WTC11 (cell line): ENCODE measurements around the gene KIF21B. TPM values are rescaled to one million over a fixed set of nuclear protein-coding genes. Genes with fewer than 3 reads are reported as not detected.

Experiments
- ATAC-seq: fragments of 200-7000 bp; cut with Tn5 transposase; 2 replicates; pipeline ENCODE4 v1.10.0; 2021; ENCODE audit warnings: mild to moderate bottlenecking, moderate library complexity
- CTCF ChIA-PET: fragments of 300-600 bp; sonication (Branson Sonifier 250); formaldehyde crosslinking; loops from one replicate; lab custom pipeline; 2021; ENCODE audit warnings: antibody characterized with exemption; lab: Charles Lee
- POLR2A ChIA-PET: fragments of 350-600 bp; sonication (Branson Sonifier 250); formaldehyde crosslinking; loops from one replicate; lab custom pipeline; 2021; ENCODE audit warnings: antibody characterized with exemption; lab: Charles Lee
- DNase-seq: peaks from one replicate; pipeline ENCODE4 v3.0.0; 2021; ENCODE audit warnings: low spot score
- H3K27ac Mint-ChIP-seq: 2 replicates; pipeline ENCODE4 v1.8.0; 2021; ENCODE audit warnings: mixed read lengths
- H3K27me3 Mint-ChIP-seq: 2 replicates; pipeline ENCODE4 v1.8.0; 2021; ENCODE audit warnings: low read depth, mild to moderate bottlenecking, moderate library complexity, mixed read lengths
- H3K36me3 Mint-ChIP-seq: 2 replicates; pipeline ENCODE4 v1.8.0; 2021; ENCODE audit warnings: mixed read lengths
- H3K4me1 Mint-ChIP-seq: 2 replicates; pipeline ENCODE4 v1.8.0; 2022; ENCODE audit warnings: mixed read lengths
- H3K4me3 Mint-ChIP-seq: 2 replicates; pipeline ENCODE4 v1.8.0; 2021; ENCODE audit warnings: mild to moderate bottlenecking, moderate library complexity, mixed read lengths
- H3K9me3 Mint-ChIP-seq: 2 replicates; pipeline ENCODE4 v1.8.0; 2021; ENCODE audit warnings: mixed read lengths
- ATF3 ChIP-seq: sonication (generic); formaldehyde crosslinking; conservative IDR thresholded peaks from 2 replicates; pipeline ENCODE4 v1.8.1; 2022; ENCODE audit warnings: mild to moderate bottlenecking, missing genetic modification reagents
- CDX4 ChIP-seq: fragments of 250-450 bp; sonication (Bioruptor Pico); IDR thresholded peaks from 2 replicates; pipeline ENCODE4 v1.9.0; 2021; ENCODE audit warnings: moderate library complexity, mild to moderate bottlenecking, inconsistent platforms, borderline replicate concordance
- CREM ChIP-seq: sonication (generic); formaldehyde crosslinking; IDR thresholded peaks from 2 replicates; pipeline ENCODE4 v1.8.1; 2022; ENCODE audit warnings: mild to moderate bottlenecking, missing genetic modification reagents, moderate library complexity
- ELF4 ChIP-seq: sonication (generic); formaldehyde crosslinking; IDR thresholded peaks from 2 replicates; pipeline ENCODE4 v1.8.1; 2022; ENCODE audit warnings: low read depth, mild to moderate bottlenecking, moderate library complexity, missing genetic modification reagents
- GRHL2 ChIP-seq: fragments of 250-450 bp; sonication (Bioruptor Pico); IDR thresholded peaks from 2 replicates; pipeline ENCODE4 v1.8.0; 2022; ENCODE audit warnings: mild to moderate bottlenecking, moderate library complexity; ENCODE audit not compliant: insufficient replicate concordance, severe bottlenecking
- HMGA2 ChIP-seq: fragments of 250-450 bp; sonication (Bioruptor Pico); IDR thresholded peaks from 2 replicates; pipeline ENCODE4 v1.4.0; 2021; ENCODE audit warnings: mild to moderate bottlenecking, moderate library complexity
- JAZF1 ChIP-seq: fragments of 250-450 bp; sonication (Bioruptor Pico); IDR thresholded peaks from 2 replicates; pipeline ENCODE4 v1.9.0; 2021; ENCODE audit warnings: moderate library complexity, mild to moderate bottlenecking, inconsistent platforms
- MYBL2 ChIP-seq: sonication (generic); formaldehyde crosslinking; IDR thresholded peaks from 2 replicates; pipeline ENCODE4 v1.8.1; 2023; ENCODE audit warnings: mild to moderate bottlenecking, moderate library complexity, missing genetic modification reagents
- NFE2L1 ChIP-seq: sonication (generic); formaldehyde crosslinking; IDR thresholded peaks from 2 replicates; pipeline ENCODE4 v1.8.1; 2023; ENCODE audit warnings: missing genetic modification reagents
- NR3C1 ChIP-seq: sonication (generic); formaldehyde crosslinking; conservative IDR thresholded peaks from 2 replicates; pipeline ENCODE4 v1.8.1; 2023; ENCODE audit warnings: low read depth, mild to moderate bottlenecking, missing genetic modification reagents
- PRDM15 ChIP-seq: sonication (generic); formaldehyde crosslinking; IDR thresholded peaks from 2 replicates; pipeline ENCODE4 v1.8.0; 2022; ENCODE audit warnings: missing genetic modification reagents
- PREB ChIP-seq: sonication (generic); formaldehyde crosslinking; IDR thresholded peaks from 2 replicates; pipeline ENCODE4 v1.8.1; 2022; ENCODE audit warnings: mild to moderate bottlenecking, missing genetic modification reagents, moderate library complexity, borderline replicate concordance
- RELA ChIP-seq: sonication (generic); formaldehyde crosslinking; IDR thresholded peaks from 2 replicates; pipeline ENCODE4 v1.8.1; 2022; ENCODE audit warnings: missing genetic modification reagents, mild to moderate bottlenecking, borderline replicate concordance
- TCF7 ChIP-seq: sonication (generic); formaldehyde crosslinking; IDR thresholded peaks from 2 replicates; pipeline ENCODE4 v1.8.0; 2022; ENCODE audit warnings: mild to moderate bottlenecking, low read depth, missing genetic modification reagents, moderate library complexity
- TEAD1 ChIP-seq: sonication (generic); formaldehyde crosslinking; IDR thresholded peaks from 2 replicates; pipeline ENCODE4 v1.8.0; 2022; ENCODE audit warnings: mild to moderate bottlenecking, missing genetic modification reagents
- TP53 ChIP-seq: sonication (generic); formaldehyde crosslinking; IDR thresholded peaks from 2 replicates; pipeline ENCODE4 v1.8.1; 2023; ENCODE audit warnings: mild to moderate bottlenecking, missing genetic modification reagents
- USF1 ChIP-seq: sonication (generic); formaldehyde crosslinking; IDR thresholded peaks from 2 replicates; pipeline ENCODE4 v1.8.0; 2022; ENCODE audit warnings: mild to moderate bottlenecking, missing genetic modification reagents
- ZNF138 ChIP-seq: sonication (generic); formaldehyde crosslinking; conservative IDR thresholded peaks from 2 replicates; pipeline ENCODE4 v1.8.1; 2022; ENCODE audit warnings: mild to moderate bottlenecking, moderate library complexity, missing genetic modification reagents
- ZNF219 ChIP-seq: sonication (generic); formaldehyde crosslinking; IDR thresholded peaks from 2 replicates; pipeline ENCODE4 v1.8.0; 2023; ENCODE audit warnings: missing genetic modification reagents, mild to moderate bottlenecking, borderline replicate concordance
- ZNF416 ChIP-seq: fragments of 250-450 bp; sonication (Bioruptor Pico); IDR thresholded peaks from 2 replicates; pipeline ENCODE4 v1.9.0; 2021; ENCODE audit warnings: mild to moderate bottlenecking, inconsistent platforms
- ZNF512 ChIP-seq: sonication (generic); formaldehyde crosslinking; IDR thresholded peaks from 2 replicates; pipeline ENCODE4 v1.8.1; 2022; ENCODE audit warnings: missing genetic modification reagents, borderline replicate concordance
- ZNF671 ChIP-seq: fragments of 250-450 bp; sonication (Bioruptor Pico); IDR thresholded peaks from 2 replicates; pipeline ENCODE4 v1.8.0; 2021; ENCODE audit warnings: mild to moderate bottlenecking
- ZSCAN18 ChIP-seq: fragments of 250-450 bp; sonication (Bioruptor Pico); IDR thresholded peaks from 2 replicates; pipeline ENCODE4 v2.1.2; 2022; ENCODE audit warnings: mild to moderate bottlenecking, moderate library complexity
- total RNA-seq: library from RNA; stranded (reverse); gene quantifications from 3 replicates; pipeline ENCODE4 v1.2.3, GENCODE V29; 2021

Gene KIF21B
- total RNA-seq, 1 experiment from 2014 or later = 19.4 TPM

GRCh38 chr1:201051399-201051798, 27.9 kb upstream of the KIF21B start:
- no peaks in the 10 kb centered on the region for H3K9me3 Mint-ChIP-seq
- TF ChIP-seq JAZF1 (CRISPR knock-in tag) = no peak
- TF ChIP-seq ATF3 (CRISPR knock-in tag) = no peak
- TF ChIP-seq ZSCAN18 (CRISPR knock-in tag) = no peak
- no peak for TF ChIP-seq ZNF512 (CRISPR knock-in tag)
- no peak for TF ChIP-seq TCF7 (CRISPR knock-in tag)
- no peak for TF ChIP-seq NFE2L1 (CRISPR knock-in tag)
- no peak for TF ChIP-seq CREM (CRISPR knock-in tag)
- TF ChIP-seq PRDM15 (CRISPR knock-in tag) = no peak
- no peak for TF ChIP-seq TP53
- no peak for TF ChIP-seq HMGA2 (CRISPR knock-in tag)
- no peak for TF ChIP-seq ELF4 (CRISPR knock-in tag)
- DNase-seq = no peak
- no peaks in the 10 kb centered on the region; the same call in 1 of the 2 replicates for H3K27me3 Mint-ChIP-seq
- peaks cover 6% of the 10 kb centered on the region for H3K4me1 Mint-ChIP-seq
- H3K36me3 Mint-ChIP-seq = no peaks in the 10 kb centered on the region
- H3K27ac Mint-ChIP-seq = no peak overlapping the region
- no peak for ATAC-seq
- no peak overlapping the region for H3K4me3 Mint-ChIP-seq
- ChIA-PET POLR2A (no interaction called here), CTCF (interaction anchor here (0.7 to 1.6 kb wide), 10 partner anchors 9 to 79 kb away, joined by 3 to 6 read pairs (median 4); no protein-coding TSS in a partner anchor)

- TF ChIP-seq PREB = no peak
- no peak for TF ChIP-seq NR3C1
- no peak for TF ChIP-seq ZNF416 (CRISPR knock-in tag)
- TF ChIP-seq MYBL2 (CRISPR knock-in tag) = no peak
- TF ChIP-seq USF1 (CRISPR knock-in tag) = no peak
- TF ChIP-seq ZNF138 (CRISPR knock-in tag) = no peak
- no peak for TF ChIP-seq ZNF219 (CRISPR knock-in tag)
- no peak for TF ChIP-seq RELA (CRISPR knock-in tag)
- TF ChIP-seq TEAD1 = no peak
- TF ChIP-seq GRHL2 (CRISPR knock-in tag) = no peak
- no peak for TF ChIP-seq ZNF671 (CRISPR knock-in tag)
- TF ChIP-seq CDX4 (CRISPR knock-in tag) = no peak
- Mint-ChIP-seq H3K9me3 (no peaks in the 10 kb centered on the region), H3K27me3 (no peaks in the 10 kb centered on the region; the same call in 1 of the 2 replicates), H3K4me1 (peaks cover 6% of the 10 kb centered on the region), H3K4me3 (no peak overlapping the region), H3K36me3 (no peaks in the 10 kb centered on the region), H3K27ac (no peak overlapping the region)
- ATAC-seq = no peak
- ChIA-PET CTCF (interaction anchor here (1.1 to 3.6 kb wide), 5 partner anchors 9 to 79 kb away, joined by 3 to 20 read pairs (median 6); no protein-coding TSS in a partner anchor), POLR2A (no interaction called here)
- DNase-seq = no peak
Observed at GRCh38 chr1:201050515-201051277, 27.2 kb upstream of the KIF21B start.
